Urinary bladder (tissue), 4 donors: ENCODE data around the gene CRYBB1. TPM values are rescaled to one million over a fixed set of nuclear protein-coding genes. Genes with fewer than 3 reads are reported as not detected.
"Not testable (repeated sequence)": the region's sequence is repeated elsewhere in the genome, so short reads cannot be mapped to it uniquely, and the experiment has no call there.

Experiments used
- DNase-seq: peaks from one replicate; pipeline ENCODE4 v3.0.0-alpha.2; 2015; ENCODE audit errors: extremely low spot score
- H3K27ac ChIP-seq: one replicate; pipeline ENCODE4 v1.5.1; 2013; ENCODE audit warnings: low read depth, mild to moderate bottlenecking, moderate library complexity
- H3K36me3 ChIP-seq: one replicate; pipeline ENCODE4 v1.6.1; 2013; ENCODE audit warnings: mild to moderate bottlenecking, moderate library complexity; ENCODE audit not compliant: insufficient read depth
- H3K4me1 ChIP-seq: one replicate; pipeline ENCODE4 v1.6.1; 2013; ENCODE audit warnings: mild to moderate bottlenecking, moderate library complexity; ENCODE audit not compliant: insufficient read depth
- H3K4me3 ChIP-seq: one replicate; pipeline ENCODE4 v1.5.1; 2013; ENCODE audit warnings: low read depth, low read length
- WGBS: extraction: QIAGEN DNeasy Blood & Tissue Kit; methylation state at CpG from one replicate; pipeline ENCODE4 v1.1.7; 2013; 5-methylcytosine and 5-hydroxymethylcytosine counted together
- polyA plus RNA-seq: library from polyadenylated mRNA; stranded (reverse); fragments of 200-250 nt; gene quantifications from one replicate; pipeline ENCODE4 v1.2.3, GENCODE V29; 2013
- total RNA-seq: library from RNA; depleted of rRNA; stranded (reverse); fragments of >200 nt; gene quantifications from one replicate; pipeline ENCODE4 v1.2.3, GENCODE V29; 2014
- donor health status: healthy with polysubstance abuse.
- donor health status: healthy.

CRYBB1 gene
- total and polyA plus RNA-seq, 2 donors = 1.4 to 1.6 TPM

DNA sequence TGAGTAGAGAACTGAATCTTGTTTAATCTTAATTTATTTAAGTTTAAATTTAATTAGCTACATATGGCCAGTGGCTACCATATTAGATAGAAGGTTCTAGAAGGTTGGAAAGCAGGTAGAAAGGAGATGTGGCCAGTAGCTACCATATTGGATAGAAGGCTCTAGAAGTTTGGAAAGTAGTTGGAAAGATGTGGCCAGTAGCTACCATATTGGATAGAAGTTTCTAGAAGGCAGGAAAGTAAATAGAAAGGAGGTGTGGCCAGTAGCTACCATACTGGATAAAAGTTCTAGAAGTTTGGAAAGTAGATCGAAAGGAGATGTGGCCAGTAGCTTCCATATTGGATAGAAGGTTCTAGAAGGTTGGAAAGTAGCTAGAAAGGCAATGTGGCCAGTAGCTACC, 6.2 kb upstream of the CRYBB1 start:
- Histone ChIP-seq H3K4me1 (no peaks in the 10 kb centered on the region), H3K27ac (no peak overlapping the region), H3K4me3 (no peak overlapping the region), H3K36me3 (no peaks in the 10 kb centered on the region)
- WGBS = 97% methylated on average over 1 of the region's 1 CpG
- DNase-seq = no peak

DNA sequence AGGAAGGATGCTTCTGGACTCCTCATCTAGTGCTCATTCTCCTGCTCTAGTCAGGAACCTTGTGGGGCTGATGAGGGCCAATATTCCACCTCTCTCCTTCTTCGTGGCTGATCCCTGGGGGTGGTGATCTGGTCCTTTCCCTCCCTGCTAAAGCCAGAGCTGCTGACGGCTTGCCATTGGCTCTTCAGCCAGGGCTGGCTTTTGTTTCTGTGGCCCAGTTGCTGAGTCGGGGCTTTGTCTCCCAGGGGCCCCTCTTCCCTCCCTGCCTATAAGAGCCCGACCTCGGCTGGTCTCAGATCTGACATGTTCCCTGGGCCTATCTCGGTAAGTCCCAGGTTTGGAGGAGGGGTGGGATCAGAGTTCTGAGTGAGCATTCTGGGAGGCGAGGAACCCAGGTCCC, 3.8 kb upstream of the CRYBB1 start, which contains the start of gene CRYBA4:
CRYBA4 (plus strand) TSS at position 301 of the 400 bp plus-strand sequence. CDS start 634 bp downstream, outside the sequence.
- H3K4me1 ChIP-seq = no peaks in the 10 kb centered on the region
- no peak within 1 kb of the TSS for H3K4me3 ChIP-seq
- no peak within 1 kb of the TSS for H3K27ac ChIP-seq
- H3K36me3 ChIP-seq = no peaks in the 10 kb centered on the region
- no peak for DNase-seq
- WGBS = 57% methylated on average over 7 of the region's 7 CpGs

DNA sequence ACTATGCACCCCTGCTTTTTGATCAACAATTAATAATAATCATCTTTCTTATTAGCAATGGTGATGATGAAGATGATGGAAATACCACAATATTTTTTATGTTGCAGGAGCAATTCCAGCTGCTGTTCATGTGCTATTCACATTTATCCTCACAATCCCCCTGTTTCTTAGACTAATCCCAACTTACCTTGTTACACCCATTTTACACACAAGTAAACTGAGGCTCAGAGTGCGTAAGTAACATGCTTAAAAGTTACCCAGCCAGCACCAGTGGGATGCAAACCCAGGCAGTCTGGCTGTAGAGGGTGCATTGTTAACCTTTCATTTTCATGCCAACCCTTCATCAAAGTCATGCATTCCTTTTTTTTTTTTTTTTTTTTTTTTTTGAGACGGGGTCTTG, 2.4 kb upstream of the CRYBB1 start:
- Histone ChIP-seq H3K36me3 (no peaks in the 10 kb centered on the region), H3K4me3 (no peak overlapping the region), H3K27ac (no peak overlapping the region), H3K4me1 (no peaks in the 10 kb centered on the region)
- 83% methylated on average over 2 of the region's 2 CpGs for whole genome bisulfite sequencing
- no peak for DNase-seq

DNA sequence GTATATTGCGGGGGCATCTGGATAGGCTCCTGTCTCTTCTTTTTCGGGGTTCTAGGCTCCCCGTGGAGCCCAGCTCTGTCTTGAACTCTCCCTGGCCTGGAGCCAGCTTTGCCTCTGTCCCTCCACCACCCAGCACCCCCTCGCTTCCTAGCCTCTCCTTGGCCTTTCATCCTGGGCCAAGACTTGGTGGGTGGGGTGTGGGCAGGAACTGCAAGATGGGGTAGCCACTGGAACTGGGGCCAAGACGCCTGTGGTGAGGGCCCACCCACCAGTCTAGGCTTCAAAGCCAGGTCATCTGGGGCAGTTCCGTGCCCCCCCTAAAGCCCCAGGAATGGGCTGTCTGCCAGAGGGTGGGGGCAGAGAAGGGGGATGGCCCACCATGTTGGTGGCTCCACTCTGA, 1.7 kb upstream of the CRYBB1 start:
- H3K27ac ChIP-seq = no peak overlapping the region
- WGBS = 38% methylated on average over 6 of the region's 6 CpGs
- no peak overlapping the region for H3K4me3 ChIP-seq
- no peaks in the 10 kb centered on the region for H3K36me3 ChIP-seq
- DNase-seq = no peak
- no peaks in the 10 kb centered on the region for H3K4me1 ChIP-seq

DNA sequence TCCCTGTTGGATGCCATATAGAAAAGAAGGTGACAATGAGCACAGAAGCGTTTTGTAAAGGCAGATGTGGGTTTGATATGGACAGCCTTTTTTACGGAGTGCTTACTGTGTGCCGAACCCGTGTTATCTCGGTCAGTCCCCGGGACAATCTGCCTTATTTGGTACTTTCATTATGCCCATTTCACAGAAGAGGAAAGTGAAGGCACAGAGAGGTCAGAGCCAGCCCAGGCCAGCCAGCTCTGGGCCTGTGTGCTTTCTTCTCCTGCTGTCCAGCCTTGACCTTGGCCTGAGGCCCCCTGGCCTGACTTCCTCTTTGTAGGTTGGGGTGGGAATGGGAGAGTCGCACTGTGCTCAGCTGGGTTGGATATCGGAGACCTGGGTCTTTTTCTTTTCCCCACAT, 628 bp upstream of the CRYBB1 start:
- Histone ChIP-seq H3K4me1 (no peaks in the 10 kb centered on the region), H3K36me3 (no peaks in the 10 kb centered on the region), H3K4me3 (no peak overlapping the region), H3K27ac (no peak overlapping the region)
- no peak for DNase-seq
- 90% methylated on average over 8 of the region's 8 CpGs for WGBS

DNA sequence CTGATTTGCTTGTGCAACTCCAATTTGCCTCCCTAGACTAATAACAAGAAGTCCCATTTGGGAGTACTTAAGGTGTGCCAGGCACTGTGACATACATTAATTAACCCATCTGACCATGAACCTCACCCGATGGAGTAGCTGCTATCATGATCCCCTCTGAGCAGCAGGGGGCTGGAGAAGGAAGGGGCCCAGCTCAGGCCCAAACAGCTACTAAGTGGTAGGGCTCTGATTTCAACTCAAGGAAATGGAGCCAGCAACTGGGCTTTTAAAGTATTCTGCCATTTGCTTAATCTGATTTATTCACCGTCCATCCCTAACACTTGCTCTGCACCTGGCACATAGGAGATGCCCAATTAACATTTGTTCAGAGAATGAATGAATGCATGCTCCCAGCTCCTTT, 1.2 kb downstream of the CRYBB1 start:
- H3K4me3 ChIP-seq = no peak overlapping the region
- no peaks in the 10 kb centered on the region for H3K36me3 ChIP-seq
- DNase-seq = no peak
- 47% methylated on average over 2 of the region's 2 CpGs for WGBS
- no peak overlapping the region for H3K27ac ChIP-seq
- no peaks in the 10 kb centered on the region for H3K4me1 ChIP-seq

DNA sequence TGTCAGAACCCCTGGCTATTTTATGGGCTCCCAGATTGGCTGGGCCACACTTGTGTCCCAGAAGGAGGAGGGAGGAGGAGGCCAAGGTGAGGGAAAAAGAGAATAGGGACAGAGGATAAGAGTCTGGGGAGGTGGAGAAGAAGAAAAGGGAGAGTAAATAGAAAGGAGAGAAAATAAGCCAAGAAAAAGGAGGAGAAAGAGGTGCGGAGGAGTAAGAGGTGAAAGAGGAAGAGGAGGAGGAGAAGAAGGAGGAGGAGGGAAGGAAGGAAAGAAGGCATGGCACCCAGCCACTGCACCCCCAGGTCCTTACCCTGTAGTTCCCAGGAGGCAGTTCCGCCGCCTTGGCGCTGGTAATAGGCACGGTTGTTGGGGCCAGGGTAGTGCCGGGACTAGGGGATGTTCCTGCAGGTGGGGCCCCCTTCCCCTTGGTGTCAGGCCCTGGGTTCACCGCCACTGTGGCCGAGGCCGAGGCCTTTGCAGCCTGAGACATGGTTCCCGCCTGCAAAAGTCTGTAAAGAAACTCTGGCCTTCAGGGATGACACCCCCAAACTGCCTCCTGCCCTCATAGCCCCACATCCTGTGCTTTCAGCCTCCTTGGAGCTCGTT, 1.9 kb downstream of the CRYBB1 start:
- Histone ChIP-seq H3K27ac (no peak overlapping the region), H3K4me1 (no peaks in the 10 kb centered on the region), H3K4me3 (no peak overlapping the region), H3K36me3 (no peaks in the 10 kb centered on the region)
- no peak for DNase-seq
- WGBS = 70% methylated on average over 11 of the region's 11 CpGs

DNA sequence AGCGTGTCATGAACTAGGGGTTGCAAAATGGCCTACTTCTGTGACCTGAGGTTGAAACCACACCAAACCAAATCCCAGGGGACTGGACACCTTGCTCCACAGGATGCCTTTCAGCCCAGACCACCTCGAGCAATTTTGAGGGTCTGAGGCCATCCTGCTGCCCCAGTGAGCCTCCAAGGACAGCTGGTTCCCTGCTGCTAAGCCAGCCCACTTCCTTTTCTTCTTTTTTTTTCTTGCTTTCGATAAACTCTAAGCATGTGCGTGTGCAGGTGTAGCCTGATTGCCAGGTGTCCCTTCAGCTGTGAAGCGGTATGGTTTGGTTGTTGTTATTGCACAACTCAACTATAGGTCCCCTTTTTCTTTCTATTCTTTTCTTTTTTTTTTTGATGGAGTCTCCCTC, 2.7 kb downstream of the CRYBB1 start:
- no peak for DNase-seq
- WGBS = 51% methylated on average over 5 of the region's 5 CpGs
- H3K4me1 ChIP-seq = no peaks in the 10 kb centered on the region
- H3K36me3 ChIP-seq = no peaks in the 10 kb centered on the region
- no peak overlapping the region for H3K4me3 ChIP-seq
- H3K27ac ChIP-seq = no peak overlapping the region

DNA sequence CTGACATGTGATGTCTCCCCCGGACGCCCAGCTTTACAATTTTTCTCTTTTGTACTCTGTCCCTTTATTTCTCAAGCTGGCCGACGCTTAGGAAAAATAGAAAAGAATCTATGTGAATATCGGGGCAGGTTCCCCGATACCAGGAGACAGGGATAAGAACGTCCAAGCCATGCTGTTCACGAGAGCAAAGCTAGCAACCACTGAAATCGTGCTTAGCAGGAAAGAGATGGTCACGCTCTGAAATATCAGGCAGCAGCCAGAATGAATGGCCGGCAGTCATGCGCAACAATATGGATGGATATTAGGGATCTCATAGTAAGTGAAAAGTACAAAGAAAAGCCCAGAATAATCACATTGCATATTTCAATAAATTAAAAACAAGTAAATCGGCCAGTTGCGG, 3.5 kb downstream of the CRYBB1 start:
- 40% methylated on average over 14 of the region's 14 CpGs for WGBS
- DNase-seq = no peak

DNA sequence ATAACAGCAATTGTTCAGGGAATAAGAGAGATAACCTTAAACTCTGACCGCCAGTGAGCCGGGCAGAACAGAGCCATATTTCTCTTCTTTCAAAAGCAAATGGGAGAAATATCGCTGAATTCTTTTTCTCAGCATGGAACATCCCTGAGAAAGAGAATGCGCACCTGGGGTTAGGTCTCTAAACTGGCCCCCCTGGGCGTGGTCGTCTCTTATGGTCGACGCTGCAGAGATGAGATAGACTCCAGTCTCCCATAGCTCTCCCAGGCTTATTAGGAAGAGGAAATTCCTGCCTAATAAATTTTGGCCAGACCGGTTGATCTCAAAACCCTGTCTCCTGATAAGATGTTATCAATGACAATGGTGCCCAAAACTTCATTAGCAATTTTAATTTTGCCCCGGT, 4.1 kb downstream of the CRYBB1 start:
- 11% methylated on average over 10 of the region's 10 CpGs for WGBS

More for the DNA sequence above, 3.5 kb downstream of the CRYBB1 start:
- Histone ChIP-seq H3K4me3 (no peak overlapping the region), H3K27ac (no peak overlapping the region), H3K36me3 (no peaks in the 10 kb centered on the region), H3K4me1 (no peaks in the 10 kb centered on the region)

DNA sequence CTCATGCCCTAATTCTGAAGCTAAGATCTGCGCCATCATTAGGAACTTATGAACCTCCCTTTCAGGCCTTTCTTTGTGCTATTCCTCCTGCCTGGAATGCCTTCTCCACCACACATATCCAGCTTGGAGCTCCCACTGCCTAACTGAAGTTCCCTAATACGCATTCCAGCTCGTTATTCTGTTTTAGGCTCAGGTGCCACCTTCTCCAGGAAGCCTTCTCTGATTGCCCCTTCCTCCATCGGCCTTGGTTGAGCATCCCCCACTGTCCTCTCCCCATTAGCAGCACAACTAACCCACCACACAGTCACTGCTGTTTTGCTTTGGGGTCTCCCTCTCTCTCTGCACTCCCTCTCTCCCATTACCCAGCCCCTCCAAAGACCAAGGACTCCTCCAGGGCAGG, 5.2 kb downstream of the CRYBB1 start:
- H3K36me3 ChIP-seq = no peaks in the 10 kb centered on the region
- no peak overlapping the region for H3K27ac ChIP-seq
- 91% methylated on average over 4 of the region's 4 CpGs for WGBS
- no peak overlapping the region for H3K4me3 ChIP-seq
- no peak for DNase-seq
- no peaks in the 10 kb centered on the region for H3K4me1 ChIP-seq

More for the DNA sequence above, 4.1 kb downstream of the CRYBB1 start:
- not testable (repeated sequence) for H3K27ac ChIP-seq, H3K4me1 ChIP-seq, DNase-seq, H3K36me3 ChIP-seq, H3K4me3 ChIP-seq

DNA sequence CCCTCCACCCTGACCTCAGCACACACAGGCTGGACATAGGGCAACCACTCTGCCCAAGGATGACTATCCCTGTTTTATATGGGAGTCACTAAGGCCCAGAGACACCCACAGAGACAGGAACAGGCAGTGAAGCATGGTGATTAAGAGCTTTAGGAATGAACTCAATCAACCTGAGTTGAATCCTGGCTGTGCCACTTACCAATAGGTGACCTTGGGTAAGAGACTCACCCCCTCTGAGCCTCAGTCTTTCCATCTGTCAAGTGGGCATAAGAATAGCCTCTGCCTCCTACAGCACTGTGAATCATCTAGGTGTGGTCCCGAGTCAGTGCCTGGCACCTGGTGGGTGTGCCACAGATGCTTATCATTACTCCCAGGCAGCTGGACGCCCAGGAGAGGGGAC, 6.8 kb downstream of the CRYBB1 start:
- Histone ChIP-seq H3K4me3 (no peak overlapping the region), H3K4me1 (no peaks in the 10 kb centered on the region), H3K27ac (no peak overlapping the region), H3K36me3 (no peaks in the 10 kb centered on the region)
- 69% methylated on average over 2 of the region's 2 CpGs for WGBS
- DNase-seq = no peak

DNA sequence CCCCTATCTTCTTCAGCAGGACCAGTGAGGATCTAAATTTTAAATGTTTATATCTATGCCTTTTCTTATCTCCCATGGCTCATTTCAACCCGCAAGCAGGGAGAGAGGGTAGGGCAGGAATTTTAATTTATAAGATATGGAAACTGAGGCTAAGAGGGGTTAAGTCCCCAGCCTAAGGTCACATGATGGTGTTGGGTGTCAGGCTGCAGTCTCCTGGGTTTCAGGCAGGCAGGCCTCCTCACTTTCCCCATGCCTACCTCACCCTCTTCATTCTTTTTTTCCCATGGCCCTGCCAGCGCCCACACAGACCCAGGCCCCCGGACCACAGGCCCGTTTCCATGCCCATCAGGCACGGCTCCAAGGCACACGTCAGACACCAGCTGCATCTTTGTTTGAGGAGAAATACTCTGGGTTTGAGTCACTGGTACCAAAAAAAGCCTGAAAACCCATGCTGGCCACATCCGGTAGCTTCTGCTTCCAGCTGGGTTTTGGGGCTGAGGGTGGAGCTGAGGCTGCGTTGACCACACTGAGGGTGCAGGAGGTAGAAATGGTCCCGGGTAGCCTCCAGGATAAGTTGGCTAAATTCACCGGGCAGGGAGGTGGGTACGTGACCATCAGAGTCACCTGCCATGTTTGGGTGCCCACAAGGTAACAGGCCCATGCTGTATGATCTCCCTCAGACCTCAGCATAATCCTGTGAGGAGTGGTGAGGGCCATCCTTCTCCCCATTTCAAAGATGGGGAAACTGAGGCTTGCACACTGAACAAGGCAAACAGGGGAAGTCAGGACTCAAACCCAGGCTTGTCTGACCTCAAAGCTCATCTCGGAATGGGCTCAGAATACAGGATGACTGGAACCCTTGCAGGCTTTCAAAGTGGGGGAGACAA, 7.5 kb downstream of the CRYBB1 start:
- no peak for DNase-seq
- H3K36me3 ChIP-seq = no peaks in the 10 kb centered on the region
- no peak overlapping the region for H3K27ac ChIP-seq
- no peak overlapping the region for H3K4me3 ChIP-seq
- H3K4me1 ChIP-seq = no peaks in the 10 kb centered on the region
- 58% methylated on average over 12 of the region's 12 CpGs for WGBS

DNA sequence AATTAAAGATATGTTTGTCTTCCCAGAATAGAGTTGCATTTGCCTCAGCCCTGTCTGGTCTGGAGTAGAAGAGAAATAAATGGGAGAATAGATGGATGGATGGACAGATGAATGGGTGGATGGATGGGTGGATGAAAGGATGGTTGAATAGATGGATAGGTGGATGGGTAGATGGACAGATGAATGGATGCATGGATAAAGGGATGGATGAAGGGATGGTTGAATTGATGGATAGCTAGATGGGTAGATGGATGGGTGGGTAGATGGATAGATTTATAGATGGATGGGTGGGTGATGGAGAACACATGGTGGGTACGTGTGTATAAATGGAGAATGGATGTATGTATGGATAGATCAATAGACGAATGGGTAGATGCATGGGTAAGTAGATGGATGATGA, 8.5 kb downstream of the CRYBB1 start:
- no peaks in the 10 kb centered on the region for H3K4me1 ChIP-seq
- H3K27ac ChIP-seq = no peak overlapping the region
- no peak overlapping the region for H3K4me3 ChIP-seq
- H3K36me3 ChIP-seq = no peaks in the 10 kb centered on the region
- no peak for DNase-seq
- 82% methylated on average over 2 of the region's 2 CpGs for WGBS
